ENCODE data around the gene PNLIPRP2.

PNLIPRP2 gene

GRCh38 chr10:116688741-116689495 lies 68.2 kb downstream of the PNLIPRP2 start:
- DNase-seq (ENCODE audit: insufficient read length, low spot score) = no peak
- no peak for TF ChIP-seq POLR2A (IDR thresholded peaks at IDR 0.05; ENCODE audit: low read depth, low read length)
- FAIRE-seq = no peak

- DNase-seq (ENCODE audit: insufficient read length, low spot score) (no peak), FAIRE-seq (no peak)
- TF ChIP-seq POLR2A (IDR thresholded peaks at IDR 0.05; ENCODE audit: low read depth, low read length) = no peak
Measured at GRCh38 chr10:116689744-116690143, 69.0 kb downstream of the PNLIPRP2 start.

DNA sequence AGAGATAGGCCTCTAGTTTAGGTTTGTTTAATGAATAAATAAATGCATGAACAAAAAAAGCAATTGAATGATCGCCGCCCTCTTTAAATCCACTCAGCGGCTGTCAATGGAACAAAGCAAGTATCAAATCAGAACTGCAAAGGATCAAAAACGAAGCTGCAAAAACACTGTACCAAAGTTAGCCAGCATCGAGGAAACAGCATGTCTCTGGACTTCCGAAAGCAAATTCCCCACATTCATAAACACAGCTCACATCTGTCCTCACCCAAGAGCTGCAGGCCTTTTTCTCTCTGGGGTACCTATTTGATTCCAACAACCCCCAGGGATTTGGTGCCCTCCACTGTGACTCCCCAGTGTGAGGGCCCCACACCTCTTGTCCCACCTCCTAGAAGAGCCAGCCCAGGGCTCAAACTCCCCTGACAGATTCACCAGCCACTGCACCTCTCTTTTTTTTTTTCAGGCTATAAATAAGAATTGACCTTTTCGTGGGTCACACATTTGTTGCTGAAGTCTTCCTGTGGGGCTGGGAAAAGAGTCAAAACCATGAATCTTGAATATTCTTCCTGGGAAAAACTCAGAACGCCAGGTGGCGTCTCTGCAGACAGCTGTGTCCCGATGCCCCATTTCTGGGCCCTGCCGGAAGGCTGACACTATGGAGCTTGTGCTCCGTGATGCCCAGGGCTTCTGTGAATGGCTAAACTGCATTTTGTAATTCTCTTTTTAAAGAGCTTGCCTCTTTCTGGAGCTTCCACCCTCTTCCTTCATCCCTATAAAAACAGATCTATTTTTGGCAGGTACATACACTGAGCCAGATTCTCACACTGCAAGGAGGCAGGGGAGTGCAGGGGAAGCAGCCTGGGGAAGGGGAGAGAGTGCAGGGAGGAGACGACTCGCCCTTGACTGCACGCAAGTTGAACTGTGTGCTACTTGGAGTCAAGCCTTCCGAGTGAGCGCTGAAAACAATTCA lies 69.9 kb downstream of the PNLIPRP2 start:
- DNase-seq (ENCODE audit: insufficient read length, low spot score) (no peak), FAIRE-seq (no peak)
- no peak for TF ChIP-seq POLR2A (IDR thresholded peaks at IDR 0.05; ENCODE audit: low read depth, low read length)

DNA sequence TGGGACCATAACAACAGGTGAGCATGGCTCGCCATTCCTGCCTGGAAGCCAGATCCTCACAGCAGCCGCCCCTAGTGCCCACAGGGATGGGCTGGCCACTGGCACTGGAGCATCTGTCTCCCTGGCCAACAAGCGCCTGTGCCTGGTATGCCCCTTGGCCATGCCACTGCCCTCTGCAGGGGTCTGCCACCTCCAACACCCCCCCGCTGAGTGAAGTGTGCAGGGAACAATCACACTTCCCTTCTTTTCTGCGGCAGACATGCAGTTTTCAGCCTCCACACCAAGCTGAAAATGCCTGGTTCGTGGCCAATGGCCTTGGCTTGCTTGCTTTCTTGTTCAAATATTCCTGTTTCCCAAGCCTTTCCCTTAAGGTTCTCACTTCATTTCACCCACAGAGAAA lies 70.9 kb downstream of the PNLIPRP2 start:
- no peak for TF ChIP-seq POLR2A (IDR thresholded peaks at IDR 0.05; ENCODE audit: low read depth, low read length)
- FAIRE-seq (no peak), DNase-seq (ENCODE audit: insufficient read length, low spot score) (no peak)

DNA sequence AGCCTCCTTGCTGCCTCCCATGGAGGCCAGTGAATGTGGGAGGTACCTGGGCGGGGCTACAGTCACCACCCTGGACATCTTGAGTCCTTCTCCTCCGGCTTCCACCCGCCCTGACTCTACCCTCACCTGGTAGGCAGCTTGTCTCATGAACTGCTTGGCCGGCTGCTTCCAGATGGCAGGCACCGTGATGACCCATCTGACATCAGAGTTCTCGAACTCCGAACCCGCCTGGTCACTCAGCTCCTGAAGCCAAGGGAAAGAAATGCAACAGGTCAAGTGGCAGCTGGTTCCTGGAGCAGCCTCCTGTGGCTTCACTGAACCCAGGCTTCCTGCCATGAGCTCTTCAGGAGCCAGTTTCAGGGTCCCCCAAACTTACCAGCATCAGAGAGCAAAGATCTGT lies 71.5 kb downstream of the PNLIPRP2 start:
- DNase-seq (ENCODE audit: insufficient read length, low spot score) = no peak
- TF ChIP-seq POLR2A (IDR thresholded peaks at IDR 0.05; ENCODE audit: low read depth, low read length) = no peak
- FAIRE-seq = no peak

- FAIRE-seq = no peak
- TF ChIP-seq POLR2A (IDR thresholded peaks at IDR 0.05; ENCODE audit: low read depth, low read length) = no peak
- DNase-seq (ENCODE audit: insufficient read length, low spot score) = no peak
Measured at GRCh38 chr10:116694243-116694926, 73.6 kb downstream of the PNLIPRP2 start.

Measured in H54 (cell line).